Measurements from ENCODE around the gene BRCA1.

DNA sequence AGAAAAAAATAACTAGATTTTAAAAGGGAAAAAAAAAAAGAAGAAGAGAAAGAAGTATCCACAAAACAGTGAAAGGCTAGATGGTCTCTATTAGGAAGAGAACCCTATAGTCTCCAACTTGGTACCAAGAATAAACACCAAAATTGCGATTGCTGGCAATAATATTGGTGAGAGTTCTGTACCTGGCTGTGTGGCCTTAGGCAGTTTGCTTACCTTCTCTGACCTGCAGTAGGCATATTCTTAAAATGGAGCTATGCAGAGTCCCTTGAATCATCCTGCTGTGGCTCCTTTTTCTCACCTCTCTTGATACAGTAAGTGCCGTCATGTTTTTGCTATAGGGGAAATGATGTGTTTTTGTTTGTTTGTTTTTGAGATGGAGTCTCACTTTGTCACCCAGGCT, 35.1 kb downstream of the BRCA1 start:
- TF ChIP-seq, protein P1, sequence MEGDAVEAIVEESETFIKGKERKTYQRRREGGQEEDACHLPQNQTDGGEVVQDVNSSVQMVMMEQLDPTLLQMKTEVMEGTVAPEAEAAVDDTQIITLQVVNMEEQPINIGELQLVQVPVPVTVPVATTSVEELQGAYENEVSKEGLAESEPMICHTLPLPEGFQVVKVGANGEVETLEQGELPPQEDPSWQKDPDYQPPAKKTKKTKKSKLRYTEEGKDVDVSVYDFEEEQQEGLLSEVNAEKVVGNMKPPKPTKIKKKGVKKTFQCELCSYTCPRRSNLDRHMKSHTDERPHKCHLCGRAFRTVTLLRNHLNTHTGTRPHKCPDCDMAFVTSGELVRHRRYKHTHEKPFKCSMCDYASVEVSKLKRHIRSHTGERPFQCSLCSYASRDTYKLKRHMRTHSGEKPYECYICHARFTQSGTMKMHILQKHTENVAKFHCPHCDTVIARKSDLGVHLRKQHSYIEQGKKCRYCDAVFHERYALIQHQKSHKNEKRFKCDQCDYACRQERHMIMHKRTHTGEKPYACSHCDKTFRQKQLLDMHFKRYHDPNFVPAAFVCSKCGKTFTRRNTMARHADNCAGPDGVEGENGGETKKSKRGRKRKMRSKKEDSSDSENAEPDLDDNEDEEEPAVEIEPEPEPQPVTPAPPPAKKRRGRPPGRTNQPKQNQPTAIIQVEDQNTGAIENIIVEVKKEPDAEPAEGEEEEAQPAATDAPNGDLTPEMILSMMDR (IDR thresholded peaks at IDR 0.05): no peak
- TF ChIP-seq POLR2A (IDR thresholded peaks at IDR 0.05) (no peak), EP300 (IDR thresholded peaks at IDR 0.05) (no peak)

Measured in tibial nerve (tissue), 4 donors.